ENCODE data around the gene RIPK1.

The RIPK1 gene

DNA sequence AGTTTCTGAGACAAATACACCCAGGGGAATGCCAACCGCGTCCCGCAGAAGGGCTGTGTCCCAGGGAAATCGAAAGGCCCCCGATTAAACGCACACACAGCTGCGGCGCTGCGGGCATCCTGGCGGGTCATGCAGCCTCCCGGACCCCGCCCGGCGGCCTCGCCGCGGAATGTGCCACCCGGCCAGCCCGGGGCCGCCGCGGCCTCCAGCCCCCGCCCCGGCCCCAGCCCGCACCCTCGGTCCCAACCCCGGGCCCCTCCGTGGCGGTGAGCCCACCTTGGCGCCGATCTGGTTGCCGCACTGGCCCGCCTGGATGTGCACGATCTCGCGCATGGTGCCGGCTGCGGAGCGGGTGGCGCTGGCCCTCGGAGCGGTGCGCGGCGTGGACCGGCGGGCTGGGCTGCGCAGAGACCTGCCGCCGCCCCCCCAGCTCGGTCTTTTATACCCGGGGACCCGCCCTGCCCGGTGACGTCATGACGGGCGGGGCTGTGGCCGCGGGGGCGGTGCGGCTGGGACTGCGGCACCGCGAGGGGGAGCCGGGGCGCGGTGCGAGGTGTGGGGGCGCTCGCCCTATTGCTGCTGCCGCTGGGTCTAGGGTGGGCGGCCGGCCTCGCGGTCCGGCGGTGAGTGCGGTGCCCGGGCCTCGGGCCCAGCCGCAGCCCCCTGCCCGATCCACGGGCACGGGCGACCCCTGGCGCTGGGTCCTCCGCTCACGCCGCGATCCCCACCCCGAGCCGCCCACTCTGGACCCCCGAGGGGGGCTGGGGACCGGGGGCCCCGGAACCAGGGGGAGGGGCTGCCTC is 89.0 kb downstream of the RIPK1 start, which contains the start of gene TUBB2A:
Gene TUBB2A, minus strand, starts transcription at position 414 of the 803 bp plus-strand sequence. Its CDS starts 81 bp downstream, at position 333.
- TF ChIP-seq, protein P1, sequence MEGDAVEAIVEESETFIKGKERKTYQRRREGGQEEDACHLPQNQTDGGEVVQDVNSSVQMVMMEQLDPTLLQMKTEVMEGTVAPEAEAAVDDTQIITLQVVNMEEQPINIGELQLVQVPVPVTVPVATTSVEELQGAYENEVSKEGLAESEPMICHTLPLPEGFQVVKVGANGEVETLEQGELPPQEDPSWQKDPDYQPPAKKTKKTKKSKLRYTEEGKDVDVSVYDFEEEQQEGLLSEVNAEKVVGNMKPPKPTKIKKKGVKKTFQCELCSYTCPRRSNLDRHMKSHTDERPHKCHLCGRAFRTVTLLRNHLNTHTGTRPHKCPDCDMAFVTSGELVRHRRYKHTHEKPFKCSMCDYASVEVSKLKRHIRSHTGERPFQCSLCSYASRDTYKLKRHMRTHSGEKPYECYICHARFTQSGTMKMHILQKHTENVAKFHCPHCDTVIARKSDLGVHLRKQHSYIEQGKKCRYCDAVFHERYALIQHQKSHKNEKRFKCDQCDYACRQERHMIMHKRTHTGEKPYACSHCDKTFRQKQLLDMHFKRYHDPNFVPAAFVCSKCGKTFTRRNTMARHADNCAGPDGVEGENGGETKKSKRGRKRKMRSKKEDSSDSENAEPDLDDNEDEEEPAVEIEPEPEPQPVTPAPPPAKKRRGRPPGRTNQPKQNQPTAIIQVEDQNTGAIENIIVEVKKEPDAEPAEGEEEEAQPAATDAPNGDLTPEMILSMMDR (IDR thresholded peaks at IDR 0.05), result peak; percentile 58

DNA sequence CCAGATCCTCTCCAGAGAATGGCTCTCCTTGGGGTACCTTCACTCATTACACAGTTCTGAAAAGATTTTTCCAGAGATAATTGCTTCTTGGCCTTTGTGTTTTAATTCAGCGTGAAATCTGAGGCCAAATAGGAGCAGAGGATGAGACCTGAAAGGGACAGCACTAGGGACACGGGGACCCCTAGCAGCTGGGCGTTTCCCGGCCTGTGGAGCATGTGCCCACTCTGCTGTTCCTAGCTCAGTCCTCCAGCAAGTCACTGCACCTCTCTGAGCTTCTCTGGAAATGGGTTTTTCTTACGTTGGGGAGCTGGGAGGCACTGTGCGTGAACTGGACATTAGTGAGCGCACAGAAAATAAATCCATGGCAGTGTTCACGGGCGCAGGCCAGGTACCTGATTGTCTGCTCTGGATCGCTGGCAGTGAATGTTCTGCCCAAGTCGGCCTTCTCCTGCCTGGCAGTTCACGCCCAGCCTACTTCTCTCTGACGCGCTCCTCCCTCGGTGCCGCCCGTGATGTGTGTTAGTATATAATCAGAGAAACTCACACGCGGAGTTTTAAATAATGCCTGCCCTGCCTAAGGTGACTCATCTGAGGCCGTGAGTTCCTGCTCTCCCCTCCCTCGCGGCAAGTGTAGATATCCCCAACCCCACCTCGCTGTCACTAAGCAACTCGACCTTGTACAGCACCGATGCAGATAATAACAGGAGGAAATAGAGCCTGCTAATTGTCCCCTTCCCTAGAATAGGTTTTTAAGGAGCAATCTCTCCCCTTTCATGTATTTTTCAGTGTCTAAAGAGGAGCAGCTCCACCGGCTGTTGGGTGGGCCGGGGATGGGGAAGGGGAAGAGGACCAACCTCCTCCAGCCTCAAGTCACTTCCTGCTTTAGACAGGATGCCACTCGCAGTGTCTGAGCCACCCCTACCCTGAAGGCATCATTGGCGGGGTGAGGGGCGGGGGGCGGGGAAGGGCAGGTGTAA is 91.8 kb downstream of the RIPK1 start:
- TF ChIP-seq, protein P1 (IDR thresholded peaks at IDR 0.05), result no peak

- TF ChIP-seq, protein P1 (IDR thresholded peaks at IDR 0.05), result no peak
These were observed 93.8 kb downstream of the RIPK1 start for GRCh38 chr6:3162067-3162497.

DNA sequence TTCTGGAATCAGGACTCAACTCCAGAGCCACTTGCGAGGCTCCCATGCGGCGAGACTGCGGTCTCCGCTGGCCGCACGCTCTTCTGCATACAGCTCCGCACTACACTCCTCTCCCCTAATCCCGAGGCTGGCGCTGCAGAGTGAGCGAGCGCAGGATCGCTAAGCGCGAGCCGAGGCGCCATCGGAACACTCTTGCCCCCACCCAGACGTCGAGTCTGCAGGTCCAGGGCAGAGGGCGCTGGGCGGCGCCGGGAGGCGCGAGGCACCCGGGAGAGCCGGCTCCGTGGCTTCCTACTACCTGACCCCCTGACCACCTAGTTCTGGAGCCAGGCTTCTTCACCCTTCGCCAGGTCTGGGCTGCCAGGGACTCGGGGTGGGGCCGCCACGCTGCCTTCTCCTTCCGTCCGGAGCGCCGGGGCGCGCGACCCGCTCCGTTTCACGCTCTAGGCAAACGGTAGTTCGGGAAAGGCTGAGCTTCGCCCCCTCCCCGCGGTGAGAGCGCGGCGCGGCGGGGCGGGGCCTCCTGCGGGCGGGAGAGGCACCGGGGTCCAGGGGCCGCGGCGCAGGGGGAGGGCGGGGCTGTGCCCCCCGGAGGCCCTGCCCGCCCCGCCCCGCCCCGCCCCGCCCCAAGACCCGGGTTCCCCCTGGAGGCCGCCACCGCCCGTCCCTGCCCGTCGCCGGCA is 94.4 kb downstream of the RIPK1 start:
- TF ChIP-seq, protein P1 (IDR thresholded peaks at IDR 0.05), result no peak

DNA sequence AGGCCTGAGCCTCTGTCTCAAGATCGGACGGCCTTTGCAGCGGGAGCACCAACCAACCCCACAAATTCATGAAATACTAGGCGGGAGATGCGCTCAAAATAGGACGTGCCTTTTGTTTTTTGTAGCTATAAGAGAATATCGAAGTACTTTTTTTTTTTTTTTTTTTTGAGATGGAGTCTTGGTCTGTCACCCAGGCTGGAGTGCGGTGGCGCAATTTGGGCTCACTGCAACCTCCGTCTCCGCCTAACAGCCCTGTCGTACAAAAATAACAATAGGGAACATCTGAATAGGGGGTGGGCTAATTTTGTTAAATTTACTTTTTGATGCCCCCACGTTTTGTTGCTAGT is 94.9 kb downstream of the RIPK1 start:
- TF ChIP-seq, protein P1 (IDR thresholded peaks at IDR 0.05), result no peak

DNA sequence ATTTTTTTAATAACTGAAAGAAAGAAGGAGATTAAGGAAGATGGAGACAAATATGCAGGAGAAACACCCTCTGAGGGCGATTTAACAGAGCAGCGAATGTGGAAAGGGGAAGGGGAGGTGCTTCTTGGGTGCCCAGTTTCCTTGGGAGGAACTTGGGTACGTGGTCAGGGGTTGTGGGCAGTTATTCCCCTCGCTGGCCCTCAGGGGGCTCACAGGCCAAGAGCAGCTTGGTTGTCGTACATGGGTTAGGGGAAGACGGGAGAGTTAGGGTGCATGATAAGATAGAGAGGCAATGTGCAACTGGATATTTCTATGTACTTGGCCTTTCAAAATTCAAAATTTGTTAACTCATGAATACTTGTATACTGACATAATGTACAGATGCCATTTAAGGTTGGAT is 96.1 kb downstream of the RIPK1 start:
- TF ChIP-seq, protein P1 (IDR thresholded peaks at IDR 0.05), result no peak
